Keratinocyte (primary cell): ENCODE measurements around the gene HLA-DMA.
A peak's percentile ranks its signal among the peaks of the same experiment; 100 is the strongest.

Source experiments
- EZH2 ChIP-seq: IDR thresholded peaks from one replicate; pipeline ENCODE4 v1.6.1; 2012; ENCODE audit warnings: inconsistent platforms, mild to moderate bottlenecking, low read length, moderate library complexity
- TF ChIP-seq, protein P1 (sequence below), 3 experiments: IDR thresholded peaks in 1 of 3; conservative IDR thresholded peaks in 1 of 3; optimal IDR thresholded peaks in 1 of 3; 2 replicates in 2 of 3; 3 replicates in 1 of 3; pipeline versions ENCODE3 to v1.5.1; 2011; ENCODE audit warnings: low read length in 3 of 3, mild to moderate bottlenecking in 3 of 3, moderate library complexity in 2 of 3, control low read depth in 1 of 3, inconsistent platforms in 1 of 3; ENCODE audit not compliant: insufficient read depth in 2 of 3; ENCODE audit errors: extremely low read depth in 1 of 3

DNA sequence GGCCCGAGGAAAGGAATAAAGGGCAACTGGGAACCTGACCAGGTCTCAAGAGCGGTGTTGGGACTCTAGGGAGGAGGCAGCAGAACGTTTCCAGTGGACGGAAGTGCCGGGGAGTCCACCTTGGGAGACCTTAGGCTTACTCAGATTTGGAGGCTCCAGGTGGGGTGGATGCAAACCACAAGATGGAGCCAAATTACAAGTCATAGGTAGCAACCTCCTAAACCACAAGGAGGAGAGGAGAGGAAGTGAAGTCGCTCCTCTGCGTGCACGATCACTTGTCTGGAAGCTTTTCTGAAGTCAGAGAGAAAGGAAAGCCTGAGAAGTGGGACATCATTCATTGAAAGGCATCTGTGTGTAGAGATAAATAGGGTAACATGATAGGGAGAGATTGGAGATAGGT, 47.2 kb upstream of the HLA-DMA start:
- TF ChIP-seq, protein P1, sequence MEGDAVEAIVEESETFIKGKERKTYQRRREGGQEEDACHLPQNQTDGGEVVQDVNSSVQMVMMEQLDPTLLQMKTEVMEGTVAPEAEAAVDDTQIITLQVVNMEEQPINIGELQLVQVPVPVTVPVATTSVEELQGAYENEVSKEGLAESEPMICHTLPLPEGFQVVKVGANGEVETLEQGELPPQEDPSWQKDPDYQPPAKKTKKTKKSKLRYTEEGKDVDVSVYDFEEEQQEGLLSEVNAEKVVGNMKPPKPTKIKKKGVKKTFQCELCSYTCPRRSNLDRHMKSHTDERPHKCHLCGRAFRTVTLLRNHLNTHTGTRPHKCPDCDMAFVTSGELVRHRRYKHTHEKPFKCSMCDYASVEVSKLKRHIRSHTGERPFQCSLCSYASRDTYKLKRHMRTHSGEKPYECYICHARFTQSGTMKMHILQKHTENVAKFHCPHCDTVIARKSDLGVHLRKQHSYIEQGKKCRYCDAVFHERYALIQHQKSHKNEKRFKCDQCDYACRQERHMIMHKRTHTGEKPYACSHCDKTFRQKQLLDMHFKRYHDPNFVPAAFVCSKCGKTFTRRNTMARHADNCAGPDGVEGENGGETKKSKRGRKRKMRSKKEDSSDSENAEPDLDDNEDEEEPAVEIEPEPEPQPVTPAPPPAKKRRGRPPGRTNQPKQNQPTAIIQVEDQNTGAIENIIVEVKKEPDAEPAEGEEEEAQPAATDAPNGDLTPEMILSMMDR (optimal IDR thresholded peaks at IDR 0.05 in 1 of 3, IDR thresholded peaks at IDR 0.05 in 1 of 3, conservative IDR thresholded peaks at IDR 0.05 in 1 of 3; ENCODE audit: extremely low read depth in 1 of 3, insufficient read depth in 2 of 3, low read length in 3 of 3) = peak; percentile 45 to 60 (median 58)
- TF ChIP-seq EZH2 = no peak
